GM12878 (cell line): Measurements from ENCODE around the gene RHOB. TPM values are rescaled to one million over a fixed set of nuclear protein-coding genes. Genes with fewer than 3 reads are reported as not detected.

Source experiments
- ATAC-seq: fragments of 200-7000 bp; cut with Tn5 transposase; 3 replicates; pipeline ENCODE4 v1.9.1; 2020; ENCODE audit warnings: mild to moderate bottlenecking, moderate library complexity
- BruUV-seq: library from RNA; stranded (reverse); fragments of 400-500 nt; replicated peaks from 2 replicates; lab custom pipeline; 2021; lab: Mats Ljungman, UMichigan
- CTCF ChIA-PET: fragments of 300-600 bp; sonication (Branson Sonifier 250); formaldehyde crosslinking; extraction: SDS; loops from one replicate; lab custom pipeline; 2021; ENCODE audit warnings: inconsistent platforms; lab: Yijun Ruan, JAX
- POLR2A ChIA-PET: fragments of 350-600 bp; formaldehyde crosslinking; extraction: SDS; loops from one replicate; lab custom pipeline; 2021; ENCODE audit warnings: inconsistent platforms; lab: Charles Lee
- RAD21 ChIA-PET: fragments of 300-600 bp; sonication (Branson Sonifier 250); formaldehyde crosslinking; loops from one replicate; lab custom pipeline; 2023; ENCODE audit warnings: antibody characterized with exemption; ENCODE audit not compliant: unreplicated experiment; lab: Charles Lee
- SMC1A ChIA-PET: fragments of 300-600 bp; sonication (Branson Sonifier 250); formaldehyde crosslinking; loops from one replicate; lab custom pipeline; 2023; ENCODE audit not compliant: unreplicated experiment, uncharacterized antibody; lab: Charles Lee
- DNase-seq: peaks from one replicate; pipeline ENCODE4 v3.0.0-alpha.2; 2011; ENCODE audit warnings: low read depth, low spot score
- FAIRE-seq: peaks from 3 replicates; lab custom pipeline; 2011; peaks lifted over from hg19 to GRCh38; lab: Jason Lieb, UNC
- H2AFZ ChIP-seq: 2 replicates; pipeline ENCODE4 v1.6.0; 2011; ENCODE audit warnings: low read depth, low read length, control low read depth; ENCODE audit not compliant: control insufficient read depth
- H3K27ac ChIP-seq: 2 replicates; pipeline ENCODE4 v1.5.1; 2011; ENCODE audit warnings: control low read depth; ENCODE audit not compliant: control insufficient read depth, insufficient read depth
- H3K27me3 ChIP-seq, 2 experiments: replicated peaks in 1 of 2; 2 replicates each; pipeline versions ENCODE4 v1.6.0 to v1.6.1; 2011; ENCODE audit warnings: low read length in 1 of 2; ENCODE audit not compliant: control insufficient read depth in 2 of 2, insufficient read depth in 2 of 2
- H3K36me3 ChIP-seq, 2 experiments: 2 replicates each; pipeline ENCODE4 v1.5.1; 2011; ENCODE audit warnings: low read length in 1 of 2; ENCODE audit not compliant: control insufficient read depth in 2 of 2, insufficient read depth in 2 of 2
- H3K4me1 ChIP-seq: 2 replicates; pipeline ENCODE4 v1.6.1; 2011; ENCODE audit warnings: mild to moderate bottlenecking, low read length, moderate library complexity, mixed read lengths; ENCODE audit not compliant: control insufficient read depth, insufficient read depth
- H3K4me2 ChIP-seq: 2 replicates; pipeline ENCODE4 v1.6.0; 2011; ENCODE audit warnings: control low read depth; ENCODE audit not compliant: control insufficient read depth, insufficient read depth
- H3K4me3 ChIP-seq: fragments of 200-600 bp; sonication (generic); 2 replicates; pipeline ENCODE4 v1.5.1; 2016
- H3K79me2 ChIP-seq: 2 replicates; pipeline ENCODE4 v1.6.0; 2011; ENCODE audit warnings: low read length; ENCODE audit not compliant: control insufficient read depth, insufficient read depth
- H3K9ac ChIP-seq: 2 replicates; pipeline ENCODE4 v1.8.0; 2011; ENCODE audit warnings: low read length, control low read depth, mixed read lengths; ENCODE audit not compliant: control insufficient read depth, insufficient read depth
- H3K9me3 ChIP-seq: replicated peaks from 3 replicates; pipeline ENCODE4 v1.5.1; 2011; ENCODE audit warnings: mild to moderate bottlenecking, low read length; ENCODE audit not compliant: control insufficient read depth, insufficient read depth
- H4K20me1 ChIP-seq: 2 replicates; pipeline ENCODE4 v1.6.0; 2011; ENCODE audit not compliant: control insufficient read depth, insufficient read depth
- CEBPB ChIP-seq, 2 experiments: fragments of 150-350 bp in 1 of 2; IDR thresholded peaks; 2 replicates each; pipeline ENCODE4 v1.6.1; 2012 to 2014; ENCODE audit warnings: low read depth in 2 of 2, low read length in 2 of 2, borderline replicate concordance in 1 of 2, inconsistent platforms in 1 of 2
- FOS ChIP-seq: IDR thresholded peaks from 3 replicates; pipeline ENCODE4 v1.6.1; 2011; ENCODE audit warnings: borderline replicate concordance; ENCODE audit not compliant: insufficient read length; ENCODE audit errors: extremely low read depth
- FOXM1 ChIP-seq: IDR thresholded peaks from 2 replicates; pipeline ENCODE4 v1.6.1; 2012; ENCODE audit warnings: low read depth, mild to moderate bottlenecking, inconsistent platforms, low read length, moderate library complexity
- IKZF1 ChIP-seq: fragments of 450-650 bp; conservative IDR thresholded peaks from 2 replicates; pipeline ENCODE4 v1.6.1; 2017; ENCODE audit warnings: antibody characterized with exemption, mild to moderate bottlenecking
- RCOR1 ChIP-seq: conservative IDR thresholded peaks from 2 replicates; pipeline ENCODE4 v1.6.1; 2012; ENCODE audit warnings: low read depth, low read length, improper control_type of control experiment
- ZNF274 ChIP-seq: IDR thresholded peaks from one replicate; pipeline ENCODE4 v1.8.0; 2011; ENCODE audit not compliant: insufficient read length, insufficient read depth
- WGBS: methylation state at CpG from one replicate; pipeline ENCODE4 v1.1.6; 2016; ENCODE audit warnings: low lambda C conversion rate; ENCODE audit not compliant: insufficient replicate concordance, insufficient coverage; ENCODE audit errors: missing lambda C conversion rate; 5-methylcytosine and 5-hydroxymethylcytosine counted together
- in situ Hi-C: fragments of 300-500 bp; cut with MboI; formaldehyde crosslinking; loops from 9 replicates; pipeline ENCODE4 v1.14.3; 2018; ENCODE audit warnings: mixed read lengths
- intact Hi-C: fragments of 100-400 bp; cut with micrococcal nuclease; formaldehyde crosslinking; loops from one replicate; pipeline ENCODE4 v1.14.2; 2022; ENCODE audit not compliant: unreplicated experiment
- polyA plus RNA-seq, 11 experiments: library from polyadenylated mRNA; depleted of rRNA in 4 of 11; unstranded in 6 of 11; stranded (reverse) in 5 of 11; fragments of >200 nt; fragmentation: Nextera tagmentation in 4 of 11; fragmentation: Illumina TruSeq in 1 of 11; extraction: Ambion mirVana in 4 of 11; extraction: Trizol in 1 of 11; gene quantifications; 1 replicate in 1 of 11; 2 replicates in 10 of 11; pipeline versions ENCODE4 v1.2.1 to v1.2.3, GENCODE V29; 2011 to 2016; ENCODE audit warnings: inconsistent platforms in 2 of 11, missing spikeins in 2 of 11, low read depth in 1 of 11
- total RNA-seq, 4 experiments: library from RNA; depleted of rRNA in 3 of 4; stranded (reverse); fragments of >200 nt in 3 of 4; fragmentation: Illumina TruSeq in 1 of 4; extraction: Trizol in 1 of 4; gene quantifications; 2 replicates each; pipeline versions ENCODE4 v1.2.1 to v1.2.3, GENCODE V29; 2013 to 2021
- TF ChIP-seq, protein P1 (sequence below): IDR thresholded peaks from 2 replicates; pipeline ENCODE4 v1.6.1; 2012; ENCODE audit warnings: low read depth, low read length, improper control_type of control experiment
- TF ChIP-seq, protein P2 (sequence below): IDR thresholded peaks from 2 replicates; pipeline ENCODE4 v1.6.1; 2011; ENCODE audit warnings: borderline replicate concordance, low read depth, mild to moderate bottlenecking, moderate library complexity, mixed read lengths, low read length; ENCODE audit not compliant: insufficient read depth; ENCODE audit errors: extremely low read length
- TF ChIP-seq, protein P3 (sequence below): fragments of 450-650 bp; conservative IDR thresholded peaks from 2 replicates; pipeline ENCODE4 v1.6.1; 2017; ENCODE audit warnings: mild to moderate bottlenecking, moderate library complexity
- TF ChIP-seq, protein P4 (sequence below): fragments of 450-650 bp; IDR thresholded peaks from 2 replicates; pipeline ENCODE4 v1.6.1; 2017; ENCODE audit warnings: mild to moderate bottlenecking, moderate library complexity
- TF ChIP-seq, protein P5 (sequence below): IDR thresholded peaks from 2 replicates; pipeline ENCODE4 v1.6.1; 2012; ENCODE audit warnings: low read depth, low read length, improper control_type of control experiment
- TF ChIP-seq, protein P6 (sequence below): fragments of 450-650 bp; IDR thresholded peaks from 2 replicates; pipeline ENCODE4 v1.6.1; 2017; ENCODE audit warnings: borderline replicate concordance

RHOB gene
- total and polyA plus RNA-seq, 10 of the 15 experiments (the other 5 are each of a cell fraction or from before 2014, with no cell fraction given) = 0.03 to 4.5 (median 1.2) TPM

DNA sequence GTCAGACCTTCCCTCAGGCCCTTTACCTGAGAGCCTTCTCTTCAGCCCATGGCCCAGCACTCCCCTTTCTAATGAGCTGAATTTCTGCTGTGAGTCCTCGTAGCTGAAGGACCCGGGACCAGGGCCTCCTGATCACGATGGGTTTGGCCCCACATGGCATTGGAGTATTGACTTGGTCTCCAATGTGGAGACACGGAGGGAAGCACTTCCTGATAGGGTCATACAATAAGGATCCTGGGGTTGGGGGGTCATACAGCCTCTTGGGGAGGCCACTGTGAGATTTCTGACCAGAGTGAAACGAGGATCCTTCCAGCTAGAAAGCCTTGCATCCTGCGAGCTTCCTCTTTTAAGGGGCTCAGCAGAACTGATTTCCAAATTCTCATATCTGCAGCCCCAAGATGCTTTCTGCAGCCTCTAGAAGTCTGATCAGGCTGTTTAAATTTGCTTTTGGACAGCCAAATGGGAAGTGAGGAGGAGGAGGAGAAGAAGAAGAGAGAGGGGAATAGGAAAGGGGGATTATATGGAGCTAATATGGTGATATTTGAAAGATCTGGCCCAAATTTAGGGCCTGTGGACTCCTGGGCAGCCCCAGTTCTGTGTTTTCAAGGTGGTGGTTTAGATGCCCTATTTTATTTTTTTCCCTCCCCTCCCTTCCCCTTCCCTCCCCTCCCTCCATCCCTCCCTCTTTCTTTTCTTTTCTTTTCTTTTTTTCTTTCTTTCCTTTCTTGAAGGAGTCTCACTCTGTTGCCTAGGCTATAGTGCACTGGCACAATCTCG is 38.9 kb downstream of the RHOB start:
- in situ Hi-C loops = no loop called here
- BruUV-seq = no TSS peak
- TF ChIP-seq, protein P1, sequence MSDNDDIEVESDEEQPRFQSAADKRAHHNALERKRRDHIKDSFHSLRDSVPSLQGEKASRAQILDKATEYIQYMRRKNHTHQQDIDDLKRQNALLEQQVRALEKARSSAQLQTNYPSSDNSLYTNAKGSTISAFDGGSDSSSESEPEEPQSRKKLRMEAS = no peak
- TF ChIP-seq RCOR1 (no peak), IKZF1 (no peak), FOXM1 (no peak), ZNF274 (no peak), CEBPB (IDR thresholded peaks at IDR 0.05; ENCODE audit: borderline replicate concordance in 1 of 2, low read depth in 2 of 2, low read length in 2 of 2) (no peak), FOS (no peak)
- TF ChIP-seq, protein P2, sequence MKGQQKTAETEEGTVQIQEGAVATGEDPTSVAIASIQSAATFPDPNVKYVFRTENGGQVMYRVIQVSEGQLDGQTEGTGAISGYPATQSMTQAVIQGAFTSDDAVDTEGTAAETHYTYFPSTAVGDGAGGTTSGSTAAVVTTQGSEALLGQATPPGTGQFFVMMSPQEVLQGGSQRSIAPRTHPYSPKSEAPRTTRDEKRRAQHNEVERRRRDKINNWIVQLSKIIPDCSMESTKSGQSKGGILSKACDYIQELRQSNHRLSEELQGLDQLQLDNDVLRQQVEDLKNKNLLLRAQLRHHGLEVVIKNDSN = no peak
- TF ChIP-seq, protein P3, sequence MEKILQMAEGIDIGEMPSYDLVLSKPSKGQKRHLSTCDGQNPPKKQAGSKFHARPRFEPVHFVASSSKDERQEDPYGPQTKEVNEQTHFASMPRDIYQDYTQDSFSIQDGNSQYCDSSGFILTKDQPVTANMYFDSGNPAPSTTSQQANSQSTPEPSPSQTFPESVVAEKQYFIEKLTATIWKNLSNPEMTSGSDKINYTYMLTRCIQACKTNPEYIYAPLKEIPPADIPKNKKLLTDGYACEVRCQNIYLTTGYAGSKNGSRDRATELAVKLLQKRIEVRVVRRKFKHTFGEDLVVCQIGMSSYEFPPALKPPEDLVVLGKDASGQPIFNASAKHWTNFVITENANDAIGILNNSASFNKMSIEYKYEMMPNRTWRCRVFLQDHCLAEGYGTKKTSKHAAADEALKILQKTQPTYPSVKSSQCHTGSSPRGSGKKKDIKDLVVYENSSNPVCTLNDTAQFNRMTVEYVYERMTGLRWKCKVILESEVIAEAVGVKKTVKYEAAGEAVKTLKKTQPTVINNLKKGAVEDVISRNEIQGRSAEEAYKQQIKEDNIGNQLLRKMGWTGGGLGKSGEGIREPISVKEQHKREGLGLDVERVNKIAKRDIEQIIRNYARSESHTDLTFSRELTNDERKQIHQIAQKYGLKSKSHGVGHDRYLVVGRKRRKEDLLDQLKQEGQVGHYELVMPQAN = no peak
- TF ChIP-seq, protein P4, sequence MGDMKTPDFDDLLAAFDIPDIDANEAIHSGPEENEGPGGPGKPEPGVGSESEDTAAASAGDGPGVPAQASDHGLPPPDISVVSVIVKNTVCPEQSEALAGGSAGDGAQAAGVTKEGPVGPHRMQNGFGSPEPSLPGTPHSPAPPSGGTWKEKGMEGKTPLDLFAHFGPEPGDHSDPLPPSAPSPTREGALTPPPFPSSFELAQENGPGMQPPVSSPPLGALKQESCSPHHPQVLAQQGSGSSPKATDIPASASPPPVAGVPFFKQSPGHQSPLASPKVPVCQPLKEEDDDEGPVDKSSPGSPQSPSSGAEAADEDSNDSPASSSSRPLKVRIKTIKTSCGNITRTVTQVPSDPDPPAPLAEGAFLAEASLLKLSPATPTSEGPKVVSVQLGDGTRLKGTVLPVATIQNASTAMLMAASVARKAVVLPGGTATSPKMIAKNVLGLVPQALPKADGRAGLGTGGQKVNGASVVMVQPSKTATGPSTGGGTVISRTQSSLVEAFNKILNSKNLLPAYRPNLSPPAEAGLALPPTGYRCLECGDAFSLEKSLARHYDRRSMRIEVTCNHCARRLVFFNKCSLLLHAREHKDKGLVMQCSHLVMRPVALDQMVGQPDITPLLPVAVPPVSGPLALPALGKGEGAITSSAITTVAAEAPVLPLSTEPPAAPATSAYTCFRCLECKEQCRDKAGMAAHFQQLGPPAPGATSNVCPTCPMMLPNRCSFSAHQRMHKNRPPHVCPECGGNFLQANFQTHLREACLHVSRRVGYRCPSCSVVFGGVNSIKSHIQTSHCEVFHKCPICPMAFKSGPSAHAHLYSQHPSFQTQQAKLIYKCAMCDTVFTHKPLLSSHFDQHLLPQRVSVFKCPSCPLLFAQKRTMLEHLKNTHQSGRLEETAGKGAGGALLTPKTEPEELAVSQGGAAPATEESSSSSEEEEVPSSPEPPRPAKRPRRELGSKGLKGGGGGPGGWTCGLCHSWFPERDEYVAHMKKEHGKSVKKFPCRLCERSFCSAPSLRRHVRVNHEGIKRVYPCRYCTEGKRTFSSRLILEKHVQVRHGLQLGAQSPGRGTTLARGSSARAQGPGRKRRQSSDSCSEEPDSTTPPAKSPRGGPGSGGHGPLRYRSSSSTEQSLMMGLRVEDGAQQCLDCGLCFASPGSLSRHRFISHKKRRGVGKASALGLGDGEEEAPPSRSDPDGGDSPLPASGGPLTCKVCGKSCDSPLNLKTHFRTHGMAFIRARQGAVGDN = no peak
- TF ChIP-seq, protein P5, sequence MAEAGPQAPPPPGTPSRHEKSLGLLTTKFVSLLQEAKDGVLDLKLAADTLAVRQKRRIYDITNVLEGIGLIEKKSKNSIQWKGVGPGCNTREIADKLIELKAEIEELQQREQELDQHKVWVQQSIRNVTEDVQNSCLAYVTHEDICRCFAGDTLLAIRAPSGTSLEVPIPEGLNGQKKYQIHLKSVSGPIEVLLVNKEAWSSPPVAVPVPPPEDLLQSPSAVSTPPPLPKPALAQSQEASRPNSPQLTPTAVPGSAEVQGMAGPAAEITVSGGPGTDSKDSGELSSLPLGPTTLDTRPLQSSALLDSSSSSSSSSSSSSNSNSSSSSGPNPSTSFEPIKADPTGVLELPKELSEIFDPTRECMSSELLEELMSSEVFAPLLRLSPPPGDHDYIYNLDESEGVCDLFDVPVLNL = no peak
- TF ChIP-seq, protein P6, sequence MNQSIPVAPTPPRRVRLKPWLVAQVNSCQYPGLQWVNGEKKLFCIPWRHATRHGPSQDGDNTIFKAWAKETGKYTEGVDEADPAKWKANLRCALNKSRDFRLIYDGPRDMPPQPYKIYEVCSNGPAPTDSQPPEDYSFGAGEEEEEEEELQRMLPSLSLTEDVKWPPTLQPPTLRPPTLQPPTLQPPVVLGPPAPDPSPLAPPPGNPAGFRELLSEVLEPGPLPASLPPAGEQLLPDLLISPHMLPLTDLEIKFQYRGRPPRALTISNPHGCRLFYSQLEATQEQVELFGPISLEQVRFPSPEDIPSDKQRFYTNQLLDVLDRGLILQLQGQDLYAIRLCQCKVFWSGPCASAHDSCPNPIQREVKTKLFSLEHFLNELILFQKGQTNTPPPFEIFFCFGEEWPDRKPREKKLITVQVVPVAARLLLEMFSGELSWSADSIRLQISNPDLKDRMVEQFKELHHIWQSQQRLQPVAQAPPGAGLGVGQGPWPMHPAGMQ = no peak

More for the DNA sequence above, 38.9 kb downstream of the RHOB start:
- no peak for DNase-seq
- no peaks in the 10 kb centered on the region for H3K27me3 ChIP-seq
- no peaks in the 10 kb centered on the region for H3K9me3 ChIP-seq
- CTCF ChIA-PET = interaction anchor here (0.6 to 0.7 kb wide), 2 partner anchors 110 to 441 kb away, joined by 3 to 5 read pairs; no protein-coding TSS in a partner anchor
- H3K36me3 ChIP-seq = no peaks in the 10 kb centered on the region
- no peaks in the 10 kb centered on the region for H4K20me1 ChIP-seq
- intact Hi-C loops = no loop called here
- H3K27ac ChIP-seq = no peak overlapping the region
- RAD21 ChIA-PET = interaction anchor here (1.2 to 1.4 kb wide), 2 partner anchors 39 kb away, joined by 4 to 6 read pairs; partner anchors contain the start of gene RHOB
- SMC1A ChIA-PET = interaction anchor here (1.2 to 2.0 kb wide), 4 partner anchors 22 to 42 kb away, joined by 3 to 8 read pairs (median 4); partner anchors contain the start of gene RHOB
- no peak for FAIRE-seq
- H3K79me2 ChIP-seq = no peaks in the 10 kb centered on the region
- H2AFZ ChIP-seq = no peak overlapping the region
- H3K9ac ChIP-seq = no peak overlapping the region
- no peaks in the 10 kb centered on the region for H3K4me1 ChIP-seq
- 31% methylated on average over 6 of the region's 7 CpGs for WGBS
- POLR2A ChIA-PET = no interaction called here
- no peak overlapping the region for H3K4me3 ChIP-seq
- H3K4me2 ChIP-seq = no peak overlapping the region
- ATAC-seq = no peak
